ENCODE results near the gene HNRNPA0. TPM values are rescaled to one million over a fixed set of nuclear protein-coding genes. Genes with fewer than 3 reads are reported as not detected.

HNRNPA0 gene
- total RNA-seq, 1 experiment from 2014 or later, result 38.9 TPM

DNA sequence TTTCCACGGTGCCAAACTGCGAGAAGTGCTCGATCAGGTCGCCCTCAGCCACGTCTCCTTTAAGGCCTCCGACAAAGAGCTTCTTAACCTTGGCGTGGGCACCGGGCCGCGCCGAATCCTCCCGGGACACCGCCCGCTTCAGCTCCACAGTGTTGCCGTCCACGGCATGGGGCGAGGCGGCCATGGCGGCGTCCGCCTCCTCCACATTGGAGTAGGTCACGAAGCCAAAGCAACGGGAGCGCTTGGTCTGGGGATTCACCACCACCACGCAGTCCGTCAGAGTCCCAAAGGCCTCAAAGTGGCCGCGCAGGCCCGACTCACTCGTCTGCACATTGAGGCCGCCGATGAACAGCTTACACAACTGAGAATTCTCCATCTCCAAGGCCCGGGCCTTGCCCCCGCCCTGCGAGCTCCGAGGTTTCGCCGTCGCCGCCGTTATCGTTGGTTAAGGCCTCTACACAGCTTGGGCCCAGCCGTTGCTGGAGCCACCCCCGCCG lies 424 bp downstream of the HNRNPA0 start:
- peak overlapping the region; percentile 97 for H3K9ac ChIP-seq (ENCODE audit: low read length)
- TSS peak; percentile 72 for BruUV-seq (replicated peaks)
- no peaks in the 10 kb centered on the region for H3K27me3 ChIP-seq (ENCODE audit: insufficient read depth, low read length)
- peak; percentile 15 for ATAC-seq
- H3K4me3 ChIP-seq (replicated peaks in 1 of 2; ENCODE audit: low read depth in 1 of 2, low read length in 2 of 2), result peak overlapping the region; percentile 87 to 97
- no peaks in the 10 kb centered on the region for H3K9me3 ChIP-seq (ENCODE audit: control insufficient read depth in 1 of 2, insufficient read depth in 1 of 2, low read depth in 1 of 2, low read length in 2 of 2)
- ChIA-PET CTCF (interaction anchor here (1.1 to 1.2 kb wide), 2 partner anchors 11 to 12 kb away, joined by 3 to 5 read pairs; no protein-coding TSS in a partner anchor), RAD21 (ENCODE audit: low non-redundant PET in 1 of 2, low total read pairs in 2 of 2, uncharacterized antibody in 2 of 2, unreplicated experiment in 2 of 2) (no interaction called here), POLR2A (interaction anchor here (1.1 kb wide), 1 partner anchor 124 kb away, joined by 3 read pairs; no protein-coding TSS in a partner anchor)
- H3K36me3 ChIP-seq (ENCODE audit: control insufficient read depth in 1 of 2, insufficient read depth in 2 of 2, low read length in 2 of 2), result 0 out of 4 replicates have a peak, but pooled peaks cover 0 to 3% of the 10 kb centered on the region in 2 experiments
- no peak for DNase-seq (ENCODE audit: low read depth, low spot score)
- H4K20me1 ChIP-seq (ENCODE audit: insufficient read depth), result peaks cover 35% of the 10 kb centered on the region
- intact Hi-C loops (cut with micrococcal nuclease), result loop anchor here (2.0 kb wide), 1 partner anchor 283 kb away; no protein-coding TSS in a partner anchor
- peak overlapping the region; percentile 89 for H3K4me2 ChIP-seq (ENCODE audit: low read length)
- peak overlapping the region; percentile 91 for H3K27ac ChIP-seq (ENCODE audit: low read depth, low read length)
- peaks cover 0 to 20% of the 10 kb centered on the region in 2 experiments; a peak in 2 of 4 replicates for H3K4me1 ChIP-seq (ENCODE audit: control insufficient read depth in 1 of 2, insufficient read depth in 2 of 2, low read length in 2 of 2)
- TF ChIP-seq, protein P1, sequence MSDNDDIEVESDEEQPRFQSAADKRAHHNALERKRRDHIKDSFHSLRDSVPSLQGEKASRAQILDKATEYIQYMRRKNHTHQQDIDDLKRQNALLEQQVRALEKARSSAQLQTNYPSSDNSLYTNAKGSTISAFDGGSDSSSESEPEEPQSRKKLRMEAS (IDR thresholded peaks at IDR 0.05), result no peak
- peak; percentile 99 for TF ChIP-seq ZFX (IDR thresholded peaks at IDR 0.05)
- H3K79me2 ChIP-seq (ENCODE audit: insufficient read depth, low read length), result peaks cover 42% of the 10 kb centered on the region
- H2AFZ ChIP-seq (ENCODE audit: low read depth, low read length, poor library complexity, severe bottlenecking), result no peak overlapping the region
- H3K9me2 ChIP-seq (ENCODE audit: insufficient read depth), result no peaks in the 10 kb centered on the region

DNA sequence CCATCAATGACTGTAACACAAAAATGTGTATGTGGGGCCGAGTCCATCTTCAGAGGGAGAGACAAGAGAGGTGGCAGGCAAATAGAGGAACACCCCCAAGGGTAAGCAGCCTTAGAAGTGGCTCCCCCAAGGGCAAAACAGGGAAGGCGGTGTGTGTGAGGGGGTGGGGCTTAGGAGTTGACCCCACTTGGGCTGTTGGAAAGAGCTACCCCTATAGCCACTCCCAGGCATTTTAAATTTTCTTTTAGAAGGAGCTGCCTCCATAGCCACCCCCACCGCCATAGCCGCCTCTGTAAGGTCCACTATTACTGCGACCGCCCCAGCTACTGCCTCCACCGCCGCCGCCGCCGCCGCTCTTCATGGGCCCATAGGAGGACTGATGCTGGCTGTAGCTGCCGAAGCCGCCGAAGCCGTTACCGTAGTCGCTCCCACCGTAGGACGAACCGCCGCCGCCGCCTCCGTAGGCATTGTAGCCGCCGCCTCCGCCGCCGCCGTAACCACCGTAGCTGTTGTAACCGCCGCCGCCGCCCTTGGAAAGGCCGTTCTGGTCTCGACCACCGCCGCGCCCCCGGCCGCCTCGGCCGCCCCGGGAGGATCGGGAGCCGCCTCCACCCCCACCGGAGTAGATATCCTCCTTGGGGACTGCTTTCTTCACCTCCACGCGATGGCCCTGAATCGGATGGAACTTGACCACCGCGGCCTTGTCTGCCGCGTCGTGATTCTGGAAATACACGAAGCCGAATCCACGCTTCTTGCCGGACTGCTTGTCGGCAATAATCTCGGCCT lies 1.1 kb downstream of the HNRNPA0 start:
- Histone ChIP-seq H3K4me1 (ENCODE audit: control insufficient read depth in 1 of 2, insufficient read depth in 2 of 2, low read length in 2 of 2) (peaks cover 0 to 20% of the 10 kb centered on the region in 2 experiments; a peak in 2 of 4 replicates), H3K4me3 (replicated peaks in 1 of 2; ENCODE audit: low read depth in 1 of 2, low read length in 2 of 2) (peak overlapping the region; percentile 87 to 97), H3K9ac (ENCODE audit: low read length) (peak overlapping the region; percentile 97), H3K9me3 (ENCODE audit: control insufficient read depth in 1 of 2, insufficient read depth in 1 of 2, low read depth in 1 of 2, low read length in 2 of 2) (no peaks in the 10 kb centered on the region), H3K36me3 (ENCODE audit: control insufficient read depth in 1 of 2, insufficient read depth in 2 of 2, low read length in 2 of 2) (0 out of 4 replicates have a peak, but pooled peaks cover 0 to 3% of the 10 kb centered on the region in 2 experiments), H3K4me2 (ENCODE audit: low read length) (peak overlapping the region; percentile 89), H4K20me1 (ENCODE audit: insufficient read depth) (peaks cover 35% of the 10 kb centered on the region), H3K27me3 (ENCODE audit: insufficient read depth, low read length) (no peaks in the 10 kb centered on the region), H2AFZ (ENCODE audit: low read depth, low read length, poor library complexity, severe bottlenecking) (no peak overlapping the region), H3K79me2 (ENCODE audit: insufficient read depth, low read length) (peaks cover 42% of the 10 kb centered on the region), H3K9me2 (ENCODE audit: insufficient read depth) (no peaks in the 10 kb centered on the region), H3K27ac (ENCODE audit: low read depth, low read length) (peak overlapping the region; percentile 91)
- intact Hi-C loops (cut with micrococcal nuclease), result loop anchor here (1.0 kb wide), 1 partner anchor 380 kb away; no protein-coding TSS in a partner anchor
- ChIA-PET CTCF (interaction anchor here (1.1 to 1.2 kb wide), 2 partner anchors 10 to 11 kb away, joined by 3 to 5 read pairs; no protein-coding TSS in a partner anchor), POLR2A (interaction anchor here (1.1 kb wide), 1 partner anchor 124 kb away, joined by 3 read pairs; no protein-coding TSS in a partner anchor), RAD21 (ENCODE audit: low non-redundant PET in 1 of 2, low total read pairs in 2 of 2, uncharacterized antibody in 2 of 2, unreplicated experiment in 2 of 2) (no interaction called here)
- ATAC-seq, result no peak
- BruUV-seq (replicated peaks), result no TSS peak
- no peak for DNase-seq (ENCODE audit: low read depth, low spot score)
- TF ChIP-seq SRF (IDR thresholded peaks at IDR 0.05; ENCODE audit: low read depth) (no peak), YY1 (IDR thresholded peaks at IDR 0.05; ENCODE audit: extremely low read depth, insufficient replicate concordance, low read depth, low read length) (no peak), TCF7L2 (IDR thresholded peaks at IDR 0.05; ENCODE audit: borderline replicate concordance, extremely low read depth, insufficient read depth, insufficient read length) (no peak), ZFX (IDR thresholded peaks at IDR 0.05) (no peak), ELF1 (IDR thresholded peaks at IDR 0.05; ENCODE audit: borderline replicate concordance, low read depth) (no peak), ZNF274 (IDR thresholded peaks at IDR 0.05; ENCODE audit: low read depth, low read length) (no peak), EZH2phosphoT487 (IDR thresholded peaks at IDR 0.05; ENCODE audit: borderline replicate concordance) (no peak), FOSL1 (IDR thresholded peaks at IDR 0.05; ENCODE audit: low read depth) (no peak), CBX3 (IDR thresholded peaks at IDR 0.05; ENCODE audit: low read depth) (no peak), POLR2A (IDR thresholded peaks at IDR 0.05; ENCODE audit: borderline replicate concordance, extremely low read depth, insufficient read depth, insufficient read length) (no peak), CEBPB (IDR thresholded peaks at IDR 0.05; ENCODE audit: low read depth) (no peak), SIN3A (IDR thresholded peaks at IDR 0.05; ENCODE audit: low read depth) (no peak), RAD21 (IDR thresholded peaks at IDR 0.05; ENCODE audit: low read depth) (no peak), EZH2 (IDR thresholded peaks at IDR 0.05) (no peak), JUND (IDR thresholded peaks at IDR 0.05) (no peak)
- TF ChIP-seq, protein P2, sequence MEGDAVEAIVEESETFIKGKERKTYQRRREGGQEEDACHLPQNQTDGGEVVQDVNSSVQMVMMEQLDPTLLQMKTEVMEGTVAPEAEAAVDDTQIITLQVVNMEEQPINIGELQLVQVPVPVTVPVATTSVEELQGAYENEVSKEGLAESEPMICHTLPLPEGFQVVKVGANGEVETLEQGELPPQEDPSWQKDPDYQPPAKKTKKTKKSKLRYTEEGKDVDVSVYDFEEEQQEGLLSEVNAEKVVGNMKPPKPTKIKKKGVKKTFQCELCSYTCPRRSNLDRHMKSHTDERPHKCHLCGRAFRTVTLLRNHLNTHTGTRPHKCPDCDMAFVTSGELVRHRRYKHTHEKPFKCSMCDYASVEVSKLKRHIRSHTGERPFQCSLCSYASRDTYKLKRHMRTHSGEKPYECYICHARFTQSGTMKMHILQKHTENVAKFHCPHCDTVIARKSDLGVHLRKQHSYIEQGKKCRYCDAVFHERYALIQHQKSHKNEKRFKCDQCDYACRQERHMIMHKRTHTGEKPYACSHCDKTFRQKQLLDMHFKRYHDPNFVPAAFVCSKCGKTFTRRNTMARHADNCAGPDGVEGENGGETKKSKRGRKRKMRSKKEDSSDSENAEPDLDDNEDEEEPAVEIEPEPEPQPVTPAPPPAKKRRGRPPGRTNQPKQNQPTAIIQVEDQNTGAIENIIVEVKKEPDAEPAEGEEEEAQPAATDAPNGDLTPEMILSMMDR (IDR thresholded peaks at IDR 0.05 in 2 of 3, conservative IDR thresholded peaks at IDR 0.05 in 1 of 3; ENCODE audit: borderline replicate concordance in 1 of 3, insufficient read depth in 1 of 3, low read depth in 2 of 3, low read length in 2 of 3), result no peak
- TF ChIP-seq, protein P1 (IDR thresholded peaks at IDR 0.05), result no peak
